Astrocyte of the hippocampus (primary cell): ENCODE results near the gene NUP43.
"Not testable (repeated sequence)": the region's sequence is repeated elsewhere in the genome, so short reads cannot be mapped to it uniquely, and the experiment has no call there.

Experiments used
- DNase-seq: peaks from one replicate; pipeline ENCODE4 v3.0.0; 2011; ENCODE audit warnings: low read depth, low spot score

The NUP43 gene

DNA sequence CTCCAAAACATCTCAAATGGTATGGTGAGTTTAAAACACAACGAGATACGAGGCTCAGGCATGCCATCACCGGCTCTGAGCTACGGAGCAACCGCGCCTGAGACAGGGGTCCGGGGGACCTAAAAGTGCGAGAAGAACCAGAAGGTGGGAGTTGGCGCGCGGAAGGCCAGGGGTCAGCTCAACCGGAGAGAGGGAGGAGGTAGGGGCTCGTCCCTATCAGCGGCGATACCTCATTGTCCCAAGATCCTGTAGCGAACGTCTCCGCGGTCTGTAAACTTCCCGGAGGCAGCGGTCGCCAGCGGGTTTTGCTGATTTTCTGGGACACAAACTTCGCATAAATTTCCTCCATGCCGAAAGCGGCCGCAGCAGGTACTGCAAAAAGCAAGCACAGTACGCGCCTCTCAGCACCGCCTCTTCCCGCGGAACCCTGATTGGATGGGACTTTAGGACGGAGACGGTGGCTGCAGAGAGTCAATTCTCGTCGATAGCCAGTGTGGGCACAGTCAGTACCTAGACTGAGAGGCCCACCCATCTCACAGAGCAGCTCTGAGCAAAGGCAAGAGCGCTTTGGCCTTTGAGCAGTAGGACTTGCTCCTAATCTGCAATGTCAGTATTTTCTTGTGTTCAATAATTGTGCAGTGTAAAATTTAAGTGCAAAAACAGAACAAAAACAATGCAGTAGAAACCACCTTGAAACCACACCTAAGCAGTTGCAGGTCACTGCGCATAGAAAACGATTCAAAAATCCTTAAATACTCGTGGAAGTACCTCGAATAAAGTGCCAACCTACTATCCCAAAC, at the start of gene NUP43:
Gene NUP43, minus strand, starts transcription at position 383 of the 800 bp plus-strand sequence. Its CDS starts 34 bp downstream, at position 349.
- peak; percentile 97 for DNase-seq

GRCh38 chr6:149783551-149783950, 37.2 kb upstream of the NUP43 start:
- no peak for DNase-seq

DNA sequence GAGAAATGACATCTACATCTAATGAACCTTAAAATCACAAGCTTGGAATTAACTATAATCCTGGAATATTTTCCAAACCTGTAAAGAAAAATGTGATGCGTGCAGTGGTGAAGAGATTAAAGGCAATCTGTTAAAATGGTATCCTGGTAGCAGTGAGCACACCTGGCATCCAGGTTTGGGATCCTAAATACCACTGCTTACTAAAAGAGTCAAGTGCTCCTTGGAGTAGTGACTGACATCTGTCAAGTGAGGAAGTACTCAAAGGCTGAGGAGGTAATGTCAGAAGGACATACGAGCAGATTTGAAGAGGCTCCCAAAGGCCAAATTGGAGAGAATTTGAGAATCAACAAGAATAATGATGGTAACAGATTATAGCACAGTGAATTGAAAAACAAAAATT, 36.0 kb upstream of the NUP43 start:
- DNase-seq: no peak

DNA sequence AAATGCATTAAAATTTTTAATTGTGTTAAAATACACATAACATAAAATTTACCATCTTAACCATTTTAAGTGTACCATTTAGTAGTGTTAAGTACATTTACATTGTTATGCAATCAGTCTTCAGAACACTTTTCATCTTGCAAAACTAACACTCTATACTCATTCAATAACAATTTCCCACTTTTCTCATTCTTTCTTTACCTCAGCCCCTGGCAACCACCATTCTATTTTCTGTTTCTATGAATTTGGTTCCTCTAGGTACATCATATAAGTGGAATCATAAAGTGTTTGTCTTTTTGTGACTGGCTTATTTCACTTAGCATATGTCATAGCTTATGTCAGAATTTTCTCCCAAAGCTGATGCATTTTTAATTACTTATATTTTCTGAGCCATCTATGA, 35.4 kb upstream of the NUP43 start:
- no peak for DNase-seq

DNA sequence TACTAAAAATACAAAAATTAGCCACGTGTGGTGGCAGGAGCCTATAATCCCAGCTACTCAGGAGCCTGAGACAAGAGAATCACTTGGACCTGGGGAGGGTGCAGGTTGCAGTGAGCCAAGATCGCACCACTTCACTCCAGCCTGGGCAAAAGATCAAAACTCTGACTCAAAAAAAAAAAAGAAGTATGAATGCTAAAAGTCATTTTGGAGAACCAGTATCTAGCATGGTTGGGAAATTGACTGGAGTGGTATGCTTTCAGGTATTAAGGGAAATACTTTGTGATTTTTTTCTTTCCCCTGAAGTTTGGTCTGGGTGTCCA, 33.3 kb upstream of the NUP43 start:
- DNase-seq: no peak

- no peak for DNase-seq
Measured at GRCh38 chr6:149777624-149778023, 31.3 kb upstream of the NUP43 start.

DNA sequence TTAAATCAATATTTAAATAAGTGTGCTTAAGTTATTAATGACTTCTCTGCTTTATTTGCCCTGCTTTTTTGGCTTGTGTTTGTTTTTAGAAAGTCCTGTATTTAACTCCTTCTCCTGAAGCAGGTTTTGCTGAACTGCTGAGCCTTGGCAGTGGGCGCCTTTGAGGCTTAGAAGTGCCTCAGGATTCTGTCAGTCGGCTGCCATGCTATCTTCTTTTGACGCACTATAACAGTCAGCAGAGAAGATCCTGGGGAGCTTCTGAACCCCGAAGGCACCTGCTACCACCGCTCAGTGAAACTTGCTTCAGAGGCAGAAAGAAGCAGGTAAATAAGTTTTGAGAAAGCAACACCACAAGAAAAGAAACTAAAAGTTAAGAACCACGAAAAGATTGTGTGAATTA, 25.6 kb upstream of the NUP43 start:
- DNase-seq: no peak

- no peak for DNase-seq
Measured at GRCh38 chr6:149771185-149771584, 24.9 kb upstream of the NUP43 start.

- DNase-seq: no peak
Measured at GRCh38 chr6:149769676-149770075, 23.3 kb upstream of the NUP43 start.

DNA sequence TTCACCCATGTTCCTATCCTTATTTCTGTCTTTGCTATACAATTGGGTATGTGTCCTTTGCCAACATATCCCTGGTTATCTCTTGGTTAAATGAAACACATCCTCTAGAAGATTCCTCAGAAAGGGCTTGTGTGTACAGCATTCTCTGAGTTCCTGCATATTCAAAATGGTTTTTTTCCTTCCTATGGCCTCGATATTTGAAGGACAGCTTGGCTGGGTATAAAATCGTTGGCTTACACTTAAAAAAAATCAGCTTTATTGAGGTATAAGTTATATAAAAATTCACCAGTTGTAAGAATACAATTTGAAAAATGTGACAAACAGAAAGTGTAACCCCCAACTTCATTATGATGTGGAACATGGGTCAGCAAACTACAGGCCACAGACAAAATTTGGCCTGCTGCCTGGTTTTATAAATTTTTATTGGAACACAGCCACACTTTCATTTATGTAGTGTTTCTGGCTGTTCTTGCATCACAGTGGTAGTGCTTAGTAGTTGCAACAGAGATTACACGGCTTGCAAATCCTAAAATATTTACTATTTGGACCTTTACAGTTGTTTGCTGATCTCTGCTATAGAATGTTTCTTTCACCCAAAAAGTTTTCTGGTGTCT, 19.9 kb upstream of the NUP43 start:
- DNase-seq: peak; percentile 60

DNA sequence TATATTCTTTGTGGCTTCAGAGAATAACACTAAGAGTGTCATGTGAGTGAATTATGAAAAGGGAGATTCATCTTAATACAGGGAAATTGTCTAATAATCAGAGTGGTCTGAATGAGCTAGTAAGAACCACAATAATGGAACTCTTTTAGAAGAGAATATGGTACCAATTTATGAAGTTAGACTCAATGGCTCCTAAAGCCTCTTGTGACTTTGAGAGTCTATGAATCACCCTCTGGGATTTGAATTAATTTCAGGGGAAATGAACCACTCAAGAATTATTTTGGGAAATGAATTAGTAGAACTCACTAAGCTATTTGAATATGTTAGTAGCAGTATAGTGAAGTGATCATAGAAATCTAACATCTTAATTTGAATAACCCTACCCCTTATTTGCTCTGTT, 17.5 kb upstream of the NUP43 start:
- peak; percentile 8 for DNase-seq

GRCh38 chr6:149761438-149761837, 15.1 kb upstream of the NUP43 start:
- DNase-seq: no peak

- no peak for DNase-seq
Measured at GRCh38 chr6:149756261-149756636, 9.9 kb upstream of the NUP43 start.

GRCh38 chr6:149755300-149756260, 9.3 kb upstream of the NUP43 start:
- DNase-seq: no peak

DNA sequence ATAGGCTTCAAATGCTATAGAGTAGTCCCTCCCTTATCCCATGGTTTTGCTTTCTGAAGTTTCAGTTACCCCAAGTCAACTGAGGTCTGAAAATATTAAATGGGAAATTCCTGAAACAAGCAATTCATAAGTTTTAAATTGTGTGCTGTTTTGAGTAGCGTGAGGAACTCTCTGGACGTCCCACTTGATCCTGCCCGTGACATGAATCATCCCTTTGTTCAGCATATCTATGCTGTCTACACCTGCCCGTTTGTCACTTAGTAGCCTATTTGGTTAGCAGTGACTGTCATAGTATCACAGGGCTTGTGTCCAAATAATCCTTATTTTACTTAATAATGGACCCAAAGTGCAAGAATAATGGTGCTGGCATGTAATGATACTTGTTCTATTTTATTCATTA, 8.2 kb upstream of the NUP43 start:
- DNase-seq: no peak

- not testable (repeated sequence) for DNase-seq
Measured at GRCh38 chr6:149753374-149753637, 7.0 kb upstream of the NUP43 start.

- no peak for DNase-seq
Measured at GRCh38 chr6:149752600-149753373, 6.5 kb upstream of the NUP43 start.

- not testable (repeated sequence) for DNase-seq
Measured at GRCh38 chr6:149751920-149752319, 5.6 kb upstream of the NUP43 start.

- no peak for DNase-seq
Measured at GRCh38 chr6:149751239-149751638, 4.9 kb upstream of the NUP43 start.

GRCh38 chr6:149750136-149750609, 3.8 kb upstream of the NUP43 start:
- peak; percentile 77 for DNase-seq

DNA sequence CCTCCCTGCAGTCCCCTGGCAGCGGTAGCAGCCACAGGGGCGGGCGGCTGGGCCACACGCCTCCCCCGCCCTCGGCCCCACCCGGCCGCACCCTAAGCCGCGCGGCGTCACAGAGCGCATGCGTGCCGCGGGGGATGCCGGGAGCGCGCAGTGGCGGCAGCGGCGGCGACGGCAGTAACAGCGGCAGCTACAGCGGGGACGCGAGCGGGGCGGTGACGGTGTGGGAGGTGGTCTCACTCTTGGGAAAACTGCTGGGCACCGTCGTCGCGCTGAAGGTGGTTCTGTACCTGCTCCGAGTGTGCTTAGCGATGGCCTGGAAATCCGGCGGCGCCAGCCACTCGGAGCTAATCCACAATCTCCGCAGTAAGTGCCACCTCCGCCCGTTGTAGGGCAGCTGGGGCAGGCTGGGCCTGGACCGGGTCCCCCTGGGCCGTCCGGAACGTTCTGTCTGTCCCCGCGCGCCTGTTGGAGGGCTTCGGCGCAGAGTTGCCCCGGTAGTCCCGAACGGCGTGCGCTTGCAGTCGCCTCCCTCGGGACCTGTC, 3.3 kb upstream of the NUP43 start, which contains the start of gene PCMT1:
Gene PCMT1, plus strand, starts transcription at position 148 of the 542 bp plus-strand sequence. Its CDS starts 161 bp downstream, at position 309.
- DNase-seq: peak; percentile 97
